ENCODE measurements around the gene PRSS23. TPM values are rescaled to one million over a fixed set of nuclear protein-coding genes. Genes with fewer than 3 reads are reported as not detected.

The PRSS23 gene
- polyA plus RNA-seq, 1 donor from 2014 or later = 3.6 TPM

DNA sequence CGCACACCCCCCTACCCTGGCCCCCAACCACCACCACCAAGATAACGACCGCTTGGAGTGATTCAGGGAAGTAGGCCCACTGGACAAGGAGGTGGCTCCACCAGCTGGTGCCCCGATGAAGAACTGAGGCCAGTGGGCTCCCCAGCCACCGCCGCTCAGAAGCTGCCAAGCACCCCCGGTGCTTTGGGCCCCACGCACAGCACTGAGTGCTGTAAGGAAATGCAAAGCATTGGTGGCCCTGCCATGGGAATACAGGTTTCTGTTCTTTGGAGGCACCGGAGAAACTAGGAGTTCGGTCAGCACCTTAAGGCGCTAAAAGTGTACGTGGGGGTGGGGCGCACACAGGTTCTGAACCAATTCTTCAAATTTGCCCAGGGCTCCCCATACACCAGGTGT lies 664 bp upstream of the PRSS23 start:
- no peaks in the 10 kb centered on the region for H3K9me3 ChIP-seq (ENCODE audit: low read length)
- H3K27ac ChIP-seq (ENCODE audit: low read length) = no peak overlapping the region
- H3K4me2 ChIP-seq (ENCODE audit: low read length) = no peak overlapping the region
- H3K9me2 ChIP-seq (ENCODE audit: insufficient read depth, low read length) = no peaks in the 10 kb centered on the region
- peak overlapping the region; percentile 77 for H3K4me3 ChIP-seq (ENCODE audit: low read length)
- no peaks in the 10 kb centered on the region for H3F3A ChIP-seq (ENCODE audit: insufficient read depth, low read length, poor library complexity, severe bottlenecking)
- peak overlapping the region; percentile 16 for H2AFZ ChIP-seq (ENCODE audit: low read depth, low read length)
- H3K79me2 ChIP-seq (replicated peaks; ENCODE audit: insufficient read depth, low read length) = peaks cover 34% of the 10 kb centered on the region
- TF ChIP-seq RAD21 (conservative IDR thresholded peaks at IDR 0.05) (no peak), EP300 (conservative IDR thresholded peaks at IDR 0.05; ENCODE audit: poor library complexity, severe bottlenecking) (no peak)
- peak overlapping the region; percentile 68 for H3K9ac ChIP-seq (ENCODE audit: low read length)
- no peaks in the 10 kb centered on the region for H3K36me3 ChIP-seq (ENCODE audit: insufficient read depth, low read length)
- H4K20me1 ChIP-seq (ENCODE audit: insufficient read depth) = no peaks in the 10 kb centered on the region
- H3K27me3 ChIP-seq (ENCODE audit: insufficient read depth, low read depth, low read length) = no peaks in the 10 kb centered on the region

DNA sequence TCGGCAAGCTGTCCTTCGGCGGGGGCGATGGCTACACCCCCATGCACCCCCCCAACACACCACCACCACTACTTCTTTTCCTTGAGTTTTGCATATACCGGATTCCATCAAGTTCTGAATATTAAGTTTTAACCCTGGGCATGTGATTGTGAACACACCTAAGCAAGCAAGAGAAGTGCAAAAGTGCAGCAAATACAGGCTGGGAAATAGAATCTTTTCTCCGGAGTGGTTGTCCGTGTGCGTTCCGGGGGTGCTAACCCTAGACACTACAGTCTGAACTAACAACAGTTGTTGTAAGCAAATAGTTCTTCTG lies 574 bp downstream of the PRSS23 start:
- Histone ChIP-seq H3K9ac (ENCODE audit: low read length) (peak overlapping the region; percentile 68), H2AFZ (ENCODE audit: low read depth, low read length) (no peak overlapping the region), H3K27me3 (ENCODE audit: insufficient read depth, low read depth, low read length) (no peaks in the 10 kb centered on the region), H3K36me3 (ENCODE audit: insufficient read depth, low read length) (no peaks in the 10 kb centered on the region), H3K9me2 (ENCODE audit: insufficient read depth, low read length) (no peaks in the 10 kb centered on the region), H3K9me3 (ENCODE audit: low read length) (no peaks in the 10 kb centered on the region), H3F3A (ENCODE audit: insufficient read depth, low read length, poor library complexity, severe bottlenecking) (no peaks in the 10 kb centered on the region), H3K4me3 (ENCODE audit: low read length) (peak overlapping the region; percentile 77), H4K20me1 (ENCODE audit: insufficient read depth) (no peaks in the 10 kb centered on the region), H3K27ac (ENCODE audit: low read length) (no peak overlapping the region), H3K79me2 (replicated peaks; ENCODE audit: insufficient read depth, low read length) (peaks cover 44% of the 10 kb centered on the region), H3K4me2 (ENCODE audit: low read length) (peak overlapping the region; percentile 74)
- no peak for TF ChIP-seq EP300 (conservative IDR thresholded peaks at IDR 0.05; ENCODE audit: poor library complexity, severe bottlenecking)
- no peak for TF ChIP-seq EZH2 (IDR thresholded peaks at IDR 0.05; ENCODE audit: borderline replicate concordance, insufficient read depth, low read length, poor library complexity, severe bottlenecking)
- TF ChIP-seq, protein P1, sequence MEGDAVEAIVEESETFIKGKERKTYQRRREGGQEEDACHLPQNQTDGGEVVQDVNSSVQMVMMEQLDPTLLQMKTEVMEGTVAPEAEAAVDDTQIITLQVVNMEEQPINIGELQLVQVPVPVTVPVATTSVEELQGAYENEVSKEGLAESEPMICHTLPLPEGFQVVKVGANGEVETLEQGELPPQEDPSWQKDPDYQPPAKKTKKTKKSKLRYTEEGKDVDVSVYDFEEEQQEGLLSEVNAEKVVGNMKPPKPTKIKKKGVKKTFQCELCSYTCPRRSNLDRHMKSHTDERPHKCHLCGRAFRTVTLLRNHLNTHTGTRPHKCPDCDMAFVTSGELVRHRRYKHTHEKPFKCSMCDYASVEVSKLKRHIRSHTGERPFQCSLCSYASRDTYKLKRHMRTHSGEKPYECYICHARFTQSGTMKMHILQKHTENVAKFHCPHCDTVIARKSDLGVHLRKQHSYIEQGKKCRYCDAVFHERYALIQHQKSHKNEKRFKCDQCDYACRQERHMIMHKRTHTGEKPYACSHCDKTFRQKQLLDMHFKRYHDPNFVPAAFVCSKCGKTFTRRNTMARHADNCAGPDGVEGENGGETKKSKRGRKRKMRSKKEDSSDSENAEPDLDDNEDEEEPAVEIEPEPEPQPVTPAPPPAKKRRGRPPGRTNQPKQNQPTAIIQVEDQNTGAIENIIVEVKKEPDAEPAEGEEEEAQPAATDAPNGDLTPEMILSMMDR (IDR thresholded peaks at IDR 0.05; ENCODE audit: poor library complexity, severe bottlenecking) = no peak
- no peak for TF ChIP-seq RAD21 (conservative IDR thresholded peaks at IDR 0.05)
- TF ChIP-seq, protein P2, sequence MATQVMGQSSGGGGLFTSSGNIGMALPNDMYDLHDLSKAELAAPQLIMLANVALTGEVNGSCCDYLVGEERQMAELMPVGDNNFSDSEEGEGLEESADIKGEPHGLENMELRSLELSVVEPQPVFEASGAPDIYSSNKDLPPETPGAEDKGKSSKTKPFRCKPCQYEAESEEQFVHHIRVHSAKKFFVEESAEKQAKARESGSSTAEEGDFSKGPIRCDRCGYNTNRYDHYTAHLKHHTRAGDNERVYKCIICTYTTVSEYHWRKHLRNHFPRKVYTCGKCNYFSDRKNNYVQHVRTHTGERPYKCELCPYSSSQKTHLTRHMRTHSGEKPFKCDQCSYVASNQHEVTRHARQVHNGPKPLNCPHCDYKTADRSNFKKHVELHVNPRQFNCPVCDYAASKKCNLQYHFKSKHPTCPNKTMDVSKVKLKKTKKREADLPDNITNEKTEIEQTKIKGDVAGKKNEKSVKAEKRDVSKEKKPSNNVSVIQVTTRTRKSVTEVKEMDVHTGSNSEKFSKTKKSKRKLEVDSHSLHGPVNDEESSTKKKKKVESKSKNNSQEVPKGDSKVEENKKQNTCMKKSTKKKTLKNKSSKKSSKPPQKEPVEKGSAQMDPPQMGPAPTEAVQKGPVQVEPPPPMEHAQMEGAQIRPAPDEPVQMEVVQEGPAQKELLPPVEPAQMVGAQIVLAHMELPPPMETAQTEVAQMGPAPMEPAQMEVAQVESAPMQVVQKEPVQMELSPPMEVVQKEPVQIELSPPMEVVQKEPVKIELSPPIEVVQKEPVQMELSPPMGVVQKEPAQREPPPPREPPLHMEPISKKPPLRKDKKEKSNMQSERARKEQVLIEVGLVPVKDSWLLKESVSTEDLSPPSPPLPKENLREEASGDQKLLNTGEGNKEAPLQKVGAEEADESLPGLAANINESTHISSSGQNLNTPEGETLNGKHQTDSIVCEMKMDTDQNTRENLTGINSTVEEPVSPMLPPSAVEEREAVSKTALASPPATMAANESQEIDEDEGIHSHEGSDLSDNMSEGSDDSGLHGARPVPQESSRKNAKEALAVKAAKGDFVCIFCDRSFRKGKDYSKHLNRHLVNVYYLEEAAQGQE (IDR thresholded peaks at IDR 0.05; ENCODE audit: borderline replicate concordance) = no peak
- TF ChIP-seq POLR2AphosphoS5 (IDR thresholded peaks at IDR 0.05) = no peak

DNA sequence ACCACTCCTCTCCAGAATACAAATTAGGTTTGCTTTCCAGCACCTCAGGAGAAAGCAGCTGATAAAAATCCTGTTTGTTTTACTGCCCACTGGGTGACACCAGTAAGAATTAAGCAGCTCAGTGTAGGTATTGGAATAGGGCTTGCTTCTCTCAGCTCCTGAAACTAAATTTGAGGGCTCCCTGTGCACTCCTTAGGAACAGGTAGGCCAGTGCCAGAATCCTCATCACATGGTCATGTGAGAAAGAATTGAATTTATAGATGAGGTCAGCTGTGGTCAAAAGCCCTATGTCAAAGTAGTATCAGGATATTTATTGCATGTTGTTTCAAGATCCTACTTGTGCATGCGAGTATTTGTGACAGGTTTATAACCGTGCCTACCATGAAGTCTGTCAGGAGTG lies 1.0 kb downstream of the PRSS23 start:
- no peaks in the 10 kb centered on the region for H4K20me1 ChIP-seq (ENCODE audit: insufficient read depth)
- no peak overlapping the region for H3K27ac ChIP-seq (ENCODE audit: low read length)
- H3K36me3 ChIP-seq (ENCODE audit: insufficient read depth, low read length) = no peaks in the 10 kb centered on the region
- H3K79me2 ChIP-seq (replicated peaks; ENCODE audit: insufficient read depth, low read length) = peaks cover 47% of the 10 kb centered on the region
- peak overlapping the region; percentile 74 for H3K4me2 ChIP-seq (ENCODE audit: low read length)
- peak overlapping the region; percentile 77 for H3K4me3 ChIP-seq (ENCODE audit: low read length)
- no peaks in the 10 kb centered on the region for H3F3A ChIP-seq (ENCODE audit: insufficient read depth, low read length, poor library complexity, severe bottlenecking)
- no peaks in the 10 kb centered on the region for H3K27me3 ChIP-seq (ENCODE audit: insufficient read depth, low read depth, low read length)
- TF ChIP-seq, protein P1 (IDR thresholded peaks at IDR 0.05; ENCODE audit: poor library complexity, severe bottlenecking) = no peak
- TF ChIP-seq MXI1 (conservative IDR thresholded peaks at IDR 0.05; ENCODE audit: poor library complexity, severe bottlenecking) (no peak), EP300 (conservative IDR thresholded peaks at IDR 0.05; ENCODE audit: poor library complexity, severe bottlenecking) (no peak), SMC3 (conservative IDR thresholded peaks at IDR 0.05; ENCODE audit: poor library complexity) (no peak), POLR2AphosphoS5 (IDR thresholded peaks at IDR 0.05) (no peak), TAF1 (IDR thresholded peaks at IDR 0.05; ENCODE audit: low read depth) (no peak), RAD21 (conservative IDR thresholded peaks at IDR 0.05) (no peak)
- TF ChIP-seq, protein P2 (IDR thresholded peaks at IDR 0.05; ENCODE audit: borderline replicate concordance) = no peak
- no peak overlapping the region for H2AFZ ChIP-seq (ENCODE audit: low read depth, low read length)
- H3K9me2 ChIP-seq (ENCODE audit: insufficient read depth, low read length) = no peaks in the 10 kb centered on the region
- H3K9me3 ChIP-seq (ENCODE audit: low read length) = no peaks in the 10 kb centered on the region
- H3K9ac ChIP-seq (ENCODE audit: low read length) = no peak overlapping the region

All from neural cell (in vitro differentiated cells).